HG02938 (cell line): ENCODE measurements around the gene SF3B1.
"Not testable (repeated sequence)": the region's sequence is repeated elsewhere in the genome, so short reads cannot be mapped to it uniquely, and the experiment has no call there.

ENCODE experiments used
- ATAC-seq: cut with Tn5 transposase; IDR thresholded peaks from one replicate; pipeline ENCODE4 v1.9.1; 2021; ENCODE audit warnings: mild to moderate bottlenecking, moderate library complexity; ENCODE audit not compliant: unreplicated experiment

Gene SF3B1

DNA sequence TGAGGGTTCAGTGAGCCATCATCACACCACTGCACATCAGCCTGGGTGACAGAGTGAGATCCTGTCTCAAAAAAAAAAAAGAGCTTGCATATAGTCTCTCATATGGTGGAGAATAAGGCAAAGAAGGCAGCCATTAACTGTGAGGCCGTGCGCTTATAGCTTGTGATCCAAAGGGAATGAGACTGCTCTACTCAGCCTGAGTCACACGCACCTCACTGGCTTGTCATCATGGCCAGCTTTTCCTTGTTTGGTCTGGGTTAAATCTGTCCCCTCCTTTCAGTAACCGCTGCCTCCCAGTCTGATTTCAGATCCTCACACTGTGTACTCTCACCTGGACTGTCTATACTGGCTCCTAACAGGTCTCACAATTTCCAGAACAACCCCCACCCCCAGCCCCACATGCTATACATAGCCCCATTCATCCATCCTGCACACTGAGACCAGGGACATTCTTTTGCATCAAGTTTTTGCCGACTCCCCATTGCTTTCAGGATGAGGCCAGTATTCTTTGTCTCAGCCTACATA is 88.9 kb downstream of the SF3B1 start:
- no peak for ATAC-seq

DNA sequence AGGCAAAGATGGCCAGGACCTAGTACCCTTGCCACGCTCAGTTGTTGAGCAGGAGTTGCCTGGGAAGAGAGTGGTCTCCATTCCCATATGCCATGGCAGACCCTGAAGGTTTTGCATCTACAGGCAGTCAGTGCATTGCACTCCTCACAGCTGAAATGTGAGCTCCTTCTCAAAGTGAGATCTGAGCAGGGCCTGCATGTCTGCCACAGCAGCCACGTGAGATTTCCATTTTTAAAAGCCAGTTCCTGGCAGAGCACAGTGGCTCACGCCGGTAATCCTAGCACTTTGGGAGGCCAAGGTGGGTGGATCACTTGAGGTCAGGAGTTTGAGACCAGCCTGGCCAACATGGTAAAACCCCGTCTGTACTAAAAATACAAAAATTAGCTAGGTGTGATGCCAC is 90.9 kb downstream of the SF3B1 start:
- not testable (repeated sequence) for ATAC-seq

DNA sequence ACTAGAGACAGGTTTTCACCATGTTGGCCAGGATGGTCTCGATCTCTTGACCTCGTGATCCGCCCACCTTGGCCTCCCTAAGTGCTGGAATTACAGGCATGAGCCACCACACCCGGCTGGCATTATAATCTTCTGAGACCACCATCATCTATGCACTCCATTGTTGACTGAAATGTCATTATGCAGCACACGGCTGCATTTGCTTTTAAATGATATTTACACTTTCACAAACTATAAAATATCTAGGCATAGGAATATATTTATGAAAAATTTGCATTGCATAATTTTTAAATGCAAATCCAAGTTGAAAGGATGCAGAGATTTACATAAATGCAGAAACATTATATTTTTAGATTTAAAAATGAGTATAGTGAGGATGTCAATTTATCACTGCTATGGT is 94.2 kb downstream of the SF3B1 start:
- ATAC-seq, result no peak
